HG03103 (cell line): ENCODE data around the gene RAB11FIP3.
"Not testable (repeated sequence)": the region's sequence is repeated elsewhere in the genome, so short reads cannot be mapped to it uniquely, and the experiment has no call there.

Experiments
- ATAC-seq: cut with Tn5 transposase; IDR thresholded peaks from one replicate; pipeline ENCODE4 v1.9.1; 2021; ENCODE audit warnings: low read depth; ENCODE audit not compliant: unreplicated experiment

Gene RAB11FIP3

GRCh38 chr16:415170-415498, 10.3 kb upstream of the RAB11FIP3 start:
- not testable (repeated sequence) for ATAC-seq

- not testable (repeated sequence) for ATAC-seq
Measured at GRCh38 chr16:422179-422578, 3.3 kb upstream of the RAB11FIP3 start.

DNA sequence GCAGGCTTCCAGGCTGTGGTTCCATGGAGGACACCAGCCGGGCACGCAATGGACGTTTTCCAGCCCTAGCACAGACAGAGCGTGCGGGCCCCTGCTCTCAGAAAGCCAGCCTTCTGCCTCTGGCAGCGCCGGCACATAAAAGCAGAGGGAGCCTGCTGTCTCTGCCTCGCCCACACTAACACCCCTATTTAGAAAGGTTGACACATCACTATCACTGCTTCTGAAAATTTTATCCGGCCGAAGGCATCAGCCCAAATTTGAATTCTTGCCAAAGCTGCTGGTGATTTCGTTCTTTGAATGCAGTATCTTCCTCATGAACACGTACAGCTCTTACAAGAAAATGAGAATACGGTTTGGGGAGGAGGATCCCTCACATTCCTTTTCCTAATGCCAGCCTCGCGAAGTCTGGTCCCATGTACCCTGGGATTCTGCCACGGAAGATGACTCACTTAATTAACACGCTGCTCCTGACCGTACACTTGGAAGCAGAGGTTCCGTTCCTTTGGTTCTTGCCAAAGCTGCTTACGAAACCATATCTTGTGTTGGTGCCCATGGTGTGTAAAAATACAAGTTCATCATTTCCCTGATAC, 1.3 kb upstream of the RAB11FIP3 start:
- no peak for ATAC-seq

- ATAC-seq, result no peak
Measured at GRCh38 chr16:424623-425081, 797 bp upstream of the RAB11FIP3 start.

GRCh38 chr16:425740-426114, 278 bp downstream of the RAB11FIP3 start:
- ATAC-seq, result no peak

DNA sequence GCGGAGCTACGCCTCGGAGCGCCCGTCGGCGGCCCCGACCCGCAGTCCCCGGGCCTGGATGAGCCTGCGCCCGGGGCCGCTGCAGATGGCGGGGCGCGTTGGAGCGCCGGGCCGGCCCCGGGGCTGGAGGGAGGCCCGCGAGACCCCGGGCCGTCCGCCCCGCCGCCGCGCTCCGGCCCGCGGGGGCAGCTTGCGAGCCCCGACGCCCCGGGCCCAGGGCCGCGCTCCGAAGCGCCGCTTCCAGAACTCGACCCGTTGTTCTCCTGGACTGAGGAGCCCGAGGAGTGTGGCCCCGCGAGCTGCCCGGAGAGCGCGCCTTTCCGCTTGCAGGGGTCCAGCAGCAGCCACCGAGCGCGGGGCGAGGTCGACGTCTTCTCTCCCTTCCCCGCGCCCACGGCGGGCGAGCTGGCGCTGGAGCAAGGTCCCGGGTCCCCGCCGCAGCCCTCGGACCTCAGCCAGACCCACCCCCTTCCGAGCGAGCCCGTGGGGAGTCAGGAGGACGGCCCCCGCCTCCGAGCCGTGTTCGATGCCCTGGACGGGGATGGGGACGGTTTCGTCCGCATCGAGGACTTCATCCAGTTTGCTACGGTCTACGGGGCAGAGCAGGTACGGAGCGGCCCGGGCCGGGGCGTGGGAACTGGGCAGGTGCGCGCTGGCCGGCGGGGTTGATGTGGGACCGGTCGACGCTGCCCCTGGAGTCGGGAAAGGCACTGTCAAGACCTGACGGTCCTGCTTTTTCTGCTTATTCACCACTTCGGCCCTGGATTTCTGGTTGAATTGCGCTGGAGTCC, 861 bp downstream of the RAB11FIP3 start:
- ATAC-seq, result no peak

- no peak for ATAC-seq
Measured at GRCh38 chr16:426906-427249, 1.4 kb downstream of the RAB11FIP3 start.

DNA sequence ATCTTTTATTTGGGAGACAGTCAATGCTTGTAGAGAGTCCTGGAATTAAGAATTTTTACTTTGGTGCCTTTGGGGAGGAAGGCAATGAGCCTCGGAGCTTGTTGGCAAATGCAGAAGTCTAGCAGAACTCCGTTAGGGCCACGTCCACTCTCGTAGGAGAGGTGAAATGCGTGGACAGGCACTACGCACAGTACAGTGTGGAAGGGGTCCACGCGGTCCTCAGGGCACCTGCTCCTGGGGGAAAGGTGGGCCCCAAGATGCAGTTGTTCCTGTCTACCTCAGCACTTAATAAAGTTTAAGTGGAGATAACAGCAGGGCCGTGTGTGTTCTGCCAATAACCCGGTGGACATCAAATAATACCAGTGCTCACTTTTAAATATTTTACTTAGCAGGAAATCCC, 1.8 kb downstream of the RAB11FIP3 start:
- ATAC-seq, result no peak

DNA sequence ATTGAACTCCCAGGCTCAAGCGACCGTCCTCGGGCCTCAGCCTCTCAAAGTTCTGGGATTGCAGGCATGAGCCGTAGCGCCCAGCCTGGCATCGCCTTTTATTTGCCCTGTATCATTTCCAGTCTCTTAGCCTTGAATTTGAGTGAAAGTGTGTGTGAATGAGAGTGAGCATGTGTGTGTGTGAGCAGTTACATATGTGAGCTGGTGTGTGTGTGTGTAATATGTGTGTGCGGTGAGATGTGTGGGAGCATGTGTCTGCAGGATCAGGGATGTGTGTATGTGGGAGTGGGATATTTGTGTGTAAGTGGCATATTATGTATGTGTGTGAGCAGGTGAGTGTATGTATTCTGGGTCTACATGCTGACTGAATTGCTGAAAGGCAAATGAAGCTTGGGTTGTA, 5.5 kb downstream of the RAB11FIP3 start:
- ATAC-seq, result no peak

DNA sequence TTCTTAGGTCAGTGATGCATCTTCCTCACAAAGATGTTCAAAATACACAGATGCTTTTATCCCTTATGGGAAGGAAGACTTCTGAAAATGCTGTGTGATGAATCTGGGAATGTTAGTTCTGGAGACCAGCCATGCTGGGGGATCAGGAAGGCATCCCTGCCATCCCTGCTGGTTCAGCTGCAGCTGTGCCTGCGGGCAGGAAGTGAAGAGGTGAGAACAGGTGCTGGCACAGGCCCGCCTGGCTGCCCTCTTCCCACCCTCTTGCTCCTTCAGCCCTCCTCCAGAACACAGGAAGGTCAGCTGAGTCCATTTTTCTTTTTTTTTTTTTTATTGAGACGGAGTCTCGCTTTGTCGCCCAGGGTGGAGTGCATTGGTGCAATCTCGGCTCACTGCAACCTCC, 15.2 kb downstream of the RAB11FIP3 start:
- no peak for ATAC-seq

DNA sequence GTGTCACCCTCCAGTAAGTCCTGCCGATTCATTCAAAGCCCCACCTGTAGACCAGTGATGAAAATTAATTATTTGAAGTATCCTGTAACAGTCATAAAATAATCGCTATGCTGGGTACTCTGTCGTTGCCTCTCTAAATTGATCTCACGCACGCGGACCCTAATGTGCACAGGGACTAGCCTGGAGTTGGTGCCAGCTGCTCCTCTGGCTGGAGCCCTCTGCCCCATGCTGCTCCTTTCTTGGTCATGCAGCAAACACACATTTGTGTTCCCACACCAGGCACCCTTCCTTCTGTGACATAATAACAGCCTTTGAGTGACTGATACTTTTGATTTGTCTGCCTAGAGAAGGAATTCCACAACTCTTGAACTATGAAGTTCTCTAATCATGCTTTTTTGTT, 16.0 kb downstream of the RAB11FIP3 start:
- ATAC-seq, result no peak

- no peak for ATAC-seq
Measured at GRCh38 chr16:442976-443375, 17.5 kb downstream of the RAB11FIP3 start.

DNA sequence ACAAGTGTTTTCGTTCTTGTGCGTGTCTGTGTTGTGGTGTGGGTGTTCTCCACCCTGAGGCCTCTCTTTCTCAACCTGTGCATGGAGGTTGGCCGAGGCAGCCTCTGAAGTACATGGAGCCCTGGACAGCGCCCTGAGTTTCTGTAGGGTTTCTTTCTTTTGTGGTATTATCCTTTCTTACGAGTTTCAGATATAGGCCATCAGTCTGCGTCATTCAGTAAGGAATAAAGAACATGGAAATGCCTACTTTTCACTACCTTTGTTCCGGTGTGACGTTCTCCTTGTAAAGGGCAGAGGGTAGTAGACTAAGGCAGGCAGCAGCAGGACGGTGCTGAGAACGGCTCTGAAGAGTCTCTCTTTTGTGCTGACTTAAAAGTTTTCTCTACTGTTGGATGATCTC, 18.6 kb downstream of the RAB11FIP3 start:
- ATAC-seq, result no peak

DNA sequence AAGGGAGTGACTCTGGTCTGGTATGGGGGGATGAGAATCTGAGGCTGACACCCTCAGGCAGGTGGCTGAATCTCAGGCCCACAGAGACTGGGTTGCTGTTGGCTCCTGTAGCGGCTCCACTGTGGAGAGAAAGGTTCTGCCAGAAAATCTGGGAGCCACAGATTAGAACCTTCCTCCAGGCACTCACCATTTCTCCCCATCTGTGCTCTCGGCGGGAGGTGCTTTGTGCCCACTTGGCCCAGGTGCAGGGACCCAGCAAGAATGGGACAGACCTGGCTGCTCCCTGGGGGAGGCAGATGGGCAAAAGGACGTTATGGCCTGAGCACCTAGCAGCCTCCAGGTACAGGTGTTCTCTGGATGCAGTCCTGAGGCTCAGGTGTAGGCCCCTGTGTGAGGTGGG, 20.1 kb downstream of the RAB11FIP3 start:
- no peak for ATAC-seq

- ATAC-seq, result no peak
Measured at GRCh38 chr16:450385-450784, 24.9 kb downstream of the RAB11FIP3 start.

- no peak for ATAC-seq
Measured at GRCh38 chr16:450785-451512, 25.5 kb downstream of the RAB11FIP3 start.

GRCh38 chr16:454397-454940, 29.0 kb downstream of the RAB11FIP3 start:
- no peak for ATAC-seq

GRCh38 chr16:455453-455852, 30.0 kb downstream of the RAB11FIP3 start:
- no peak for ATAC-seq

DNA sequence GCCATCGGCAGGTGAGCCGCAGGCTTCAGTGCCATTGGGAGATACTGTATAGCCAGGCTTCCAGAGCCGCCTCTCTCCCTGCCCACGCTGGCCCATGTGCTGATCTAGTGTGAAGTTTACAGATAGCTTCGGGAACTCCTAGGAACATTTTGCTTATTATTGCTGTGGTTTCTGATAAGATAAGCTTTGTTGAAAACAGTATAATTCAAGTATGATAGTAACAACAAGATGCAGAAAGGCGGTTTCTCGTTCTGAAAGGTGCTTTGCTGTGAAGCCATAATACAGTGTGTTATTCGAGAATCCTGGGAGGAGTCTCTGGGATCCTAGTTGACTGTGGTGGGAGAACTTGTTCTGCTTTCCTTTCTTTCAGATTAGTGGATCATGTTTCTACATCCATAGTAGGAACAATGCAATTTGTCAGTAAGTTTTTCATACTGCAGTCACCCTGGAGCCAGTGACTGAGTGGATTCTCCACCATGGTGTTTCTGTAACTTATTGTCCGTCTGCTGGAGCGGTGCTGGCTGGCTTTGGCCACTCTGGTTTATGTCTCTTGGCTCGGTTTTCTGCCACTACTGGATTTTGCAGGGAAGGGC, 31.5 kb downstream of the RAB11FIP3 start:
- ATAC-seq, result no peak

- no peak for ATAC-seq
Measured at GRCh38 chr16:457732-458400, 32.4 kb downstream of the RAB11FIP3 start.

DNA sequence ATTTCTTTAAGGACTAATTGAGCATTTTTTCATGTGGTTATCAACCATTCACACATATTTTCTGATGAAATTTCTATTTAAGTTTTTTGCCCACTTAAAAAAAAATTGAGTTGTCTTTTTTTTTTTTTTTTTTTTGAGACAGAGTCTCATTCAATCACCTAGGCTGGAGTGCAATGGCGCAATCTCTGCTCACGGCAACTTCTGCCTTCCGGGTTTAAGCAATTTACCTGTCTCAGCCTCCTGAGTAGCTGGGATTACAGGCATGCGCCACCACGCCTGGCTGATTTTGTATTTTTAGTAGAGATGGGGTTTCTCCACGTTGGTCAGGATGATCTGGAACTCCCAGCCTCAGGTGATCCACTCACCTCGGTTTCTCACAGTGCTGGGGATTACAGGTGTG, 34.3 kb downstream of the RAB11FIP3 start:
- ATAC-seq, result no peak
